Measurements from ENCODE around the gene TLNRD1.

GRCh38 chr15:81007428-81008064, 6.8 kb downstream of the TLNRD1 start:
- TF ChIP-seq CTCF (IDR thresholded peaks at IDR 0.05) (no peak), EP300 (IDR thresholded peaks at IDR 0.05; ENCODE audit: low read depth) (no peak)

All from transverse colon (tissue), 3 donors.